Right lobe of liver (tissue), 4 donors: Measurements from ENCODE around the gene NCAPD3.

ENCODE experiments used
- CTCF ChIP-seq, 4 donors: fragments of 200-600 bp in 3 of 4; fragments of 450-650 bp in 1 of 4; IDR thresholded peaks; one replicate each; pipeline versions ENCODE4 v1.5.1 to v1.8.0; 2016 to 2022; ENCODE audit warnings: antibody characterized with exemption in 4 of 4, mild to moderate bottlenecking in 2 of 4
- POLR2A ChIP-seq: fragments of 450-650 bp; IDR thresholded peaks from one replicate; pipeline ENCODE4 v1.6.1; 2017; ENCODE audit warnings: antibody characterized with exemption, mild to moderate bottlenecking
- donor health status: DM: no; HTN: no; CAD: no.
- donor health status: DM: no; HTN: no; CAD: no.
- donor health status: DM: no; HTN: yes; CAD: no.

GRCh38 chr11:134243913-134244312, 20.1 kb upstream of the NCAPD3 start:
- TF ChIP-seq CTCF (IDR thresholded peaks at IDR 0.05) (no peak), POLR2A (no peak)
